Esophagus muscularis mucosa (tissue), 4 donors: ENCODE results near the gene MRLN. TPM values are rescaled to one million over a fixed set of nuclear protein-coding genes. Genes with fewer than 3 reads are reported as not detected.
A peak's percentile ranks its signal among the peaks of the same experiment; 100 is the strongest.

Source experiments
- DNase-seq: peaks from one replicate; pipeline ENCODE4 v3.0.0-alpha.2; 2017; ENCODE audit errors: extremely low spot score
- H3K27ac ChIP-seq, 4 donors: fragments of 200-600 bp; sonication (generic); replicated peaks in 1 of 4; 1 replicate in 3 of 4; 2 replicates in 1 of 4; pipeline ENCODE4 v1.5.1; 2016 to 2019; ENCODE audit warnings: mild to moderate bottlenecking in 1 of 4
- H3K27me3 ChIP-seq, 4 donors: fragments of 200-600 bp; sonication (generic); one replicate each; pipeline versions ENCODE4 v1.5.1 to v1.6.0; 2016 to 2019
- H3K36me3 ChIP-seq, 4 donors: fragments of 200-600 bp; sonication (generic); one replicate each; pipeline ENCODE4 v1.5.1; 2016 to 2019
- H3K4me1 ChIP-seq, 4 donors: fragments of 200-600 bp; sonication (generic); one replicate each; pipeline ENCODE4 v1.5.1; 2016 to 2019
- H3K4me3 ChIP-seq, 4 donors: fragments of 200-600 bp; sonication (generic); 1 replicate in 2 of 4; 2 replicates in 2 of 4; pipeline ENCODE4 v1.5.1; 2016 to 2019; ENCODE audit warnings: mild to moderate bottlenecking in 4 of 4, moderate library complexity in 1 of 4
- H3K9me3 ChIP-seq, 4 donors: fragments of 200-600 bp; sonication (generic); 1 replicate in 3 of 4; 2 replicates in 1 of 4; pipeline ENCODE4 v1.5.1; 2016 to 2019
- CTCF ChIP-seq, 3 experiments: fragments of 200-600 bp in 2 of 3; fragments of 450-650 bp in 1 of 3; sonication (generic) in 2 of 3; IDR thresholded peaks; one replicate each; pipeline ENCODE4 v1.5.1; 2017 to 2019; ENCODE audit warnings: antibody characterized with exemption in 3 of 3, mild to moderate bottlenecking in 2 of 3, moderate library complexity in 1 of 3
- EP300 ChIP-seq: sonication (generic); formaldehyde crosslinking; IDR thresholded peaks from one replicate; pipeline ENCODE4 v1.6.1; 2017; ENCODE audit warnings: antibody characterized with exemption
- POLR2A ChIP-seq: fragments of 450-650 bp; IDR thresholded peaks from one replicate; pipeline ENCODE4 v1.6.1; 2017; ENCODE audit warnings: antibody characterized with exemption, moderate library complexity, mild to moderate bottlenecking, low read depth
- POLR2AphosphoS5 ChIP-seq, 2 donors: sonication (generic); formaldehyde crosslinking; IDR thresholded peaks; one replicate each; pipeline ENCODE4 v1.6.1; 2017; ENCODE audit warnings: antibody characterized with exemption in 2 of 2
- WGBS: methylation state at CpG from one replicate; pipeline ENCODE4 v1.1.5; 2018; 5-methylcytosine and 5-hydroxymethylcytosine counted together
- intact Hi-C: fragments of 100-400 bp; cut with DNase I; formaldehyde crosslinking; loops from one replicate; pipeline ENCODE4 v1.15.1; 2023
- total RNA-seq, 4 donors: library from RNA; depleted of rRNA; stranded (reverse); fragments of >200 nt; gene quantifications; one replicate each; pipeline versions ENCODE4 v1.1.0 to v1.2.1, GENCODE V29; 2016

Gene MRLN
- total RNA-seq, 4 donors from 2014 or later, result not detected

- peak within 1 kb of the TSS in 3 of 4 donors; percentile 57 to 72 (median 59) for H3K27ac ChIP-seq
- H3K27me3 ChIP-seq, result peaks cover 0 to 9% (median 0%) of the 10 kb centered on the region in 4 donors
- H3K9me3 ChIP-seq, result no peaks in the 10 kb centered on the region
- under 1% methylated on average over 45 of the region's 68 CpGs for WGBS
- H3K36me3 ChIP-seq, result no peaks in the 10 kb centered on the region
- intact Hi-C loops, result no loop called here
- TF ChIP-seq POLR2AphosphoS5 (IDR thresholded peaks at IDR 0.05), result no peak
- TF ChIP-seq EP300, result no peak
- TF ChIP-seq POLR2A, result no peak
- peak in 2 of 3 experiments; percentile 22 to 37 for TF ChIP-seq CTCF (IDR thresholded peaks at IDR 0.05)
- DNase-seq, result no peak
- peak within 1 kb of the TSS; percentile 58 to 77 (median 71) for H3K4me3 ChIP-seq
- peaks cover 8 to 23% (median 17%) of the 10 kb centered on the region in 4 donors for H3K4me1 ChIP-seq
Measured at GRCh38 chr10:59709395-59710125, 43.7 kb downstream of the MRLN start, which contains the start of gene SLC16A9. SLC16A9 (minus strand) TSS chr10:59709850; CDS start chr10:59684291, 25,559 bp downstream.

GRCh38 chr10:59708816-59709394, 44.4 kb downstream of the MRLN start:
- no peak for DNase-seq

GRCh38 chr10:59706851-59707797, 46.1 kb downstream of the MRLN start:
- H3K4me3 ChIP-seq, result no peak overlapping the region
- H3K27me3 ChIP-seq, result peaks cover 0 to 9% (median 0%) of the 10 kb centered on the region in 4 donors
- TF ChIP-seq POLR2AphosphoS5 (IDR thresholded peaks at IDR 0.05), result no peak
- TF ChIP-seq CTCF (IDR thresholded peaks at IDR 0.05), result no peak
- H3K4me1 ChIP-seq, result peaks cover 8 to 23% (median 17%) of the 10 kb centered on the region in 4 donors
- intact Hi-C loops, result no loop called here
- H3K9me3 ChIP-seq, result no peaks in the 10 kb centered on the region
- no peak for DNase-seq
- no peaks in the 10 kb centered on the region for H3K36me3 ChIP-seq
- WGBS, result 93% methylated on average over 8 of the region's 8 CpGs
- H3K27ac ChIP-seq, result no peak overlapping the region

More at GRCh38 chr10:59708816-59709394, 44.4 kb downstream of the MRLN start:
- peaks cover 0 to 9% (median 0%) of the 10 kb centered on the region in 4 donors for H3K27me3 ChIP-seq
- peak overlapping the region in 1 of 4 donors; percentile 72 for H3K27ac ChIP-seq
- peak overlapping the region; percentile 58 to 77 (median 71) for H3K4me3 ChIP-seq
- TF ChIP-seq POLR2AphosphoS5 (IDR thresholded peaks at IDR 0.05), result no peak
- no peak for TF ChIP-seq CTCF (IDR thresholded peaks at IDR 0.05)
- no peak for TF ChIP-seq POLR2A
- no peak for TF ChIP-seq EP300
- 0% methylated on average over 15 of the region's 42 CpGs for WGBS
- peaks cover 8 to 23% (median 17%) of the 10 kb centered on the region in 4 donors for H3K4me1 ChIP-seq
- H3K36me3 ChIP-seq, result no peaks in the 10 kb centered on the region
- intact Hi-C loops, result no loop called here
- no peaks in the 10 kb centered on the region for H3K9me3 ChIP-seq

- no peak overlapping the region for H3K27ac ChIP-seq
- H3K27me3 ChIP-seq, result peaks cover 0 to 9% (median 0%) of the 10 kb centered on the region in 4 donors
- H3K36me3 ChIP-seq, result no peaks in the 10 kb centered on the region
- no peak for DNase-seq
- intact Hi-C loops, result no loop called here
- no peak overlapping the region for H3K4me3 ChIP-seq
- no peaks in the 10 kb centered on the region for H3K9me3 ChIP-seq
- TF ChIP-seq CTCF (IDR thresholded peaks at IDR 0.05) (no peak), EP300 (no peak), POLR2A (no peak), POLR2AphosphoS5 (IDR thresholded peaks at IDR 0.05) (no peak)
- H3K4me1 ChIP-seq, result peaks cover 8 to 23% (median 17%) of the 10 kb centered on the region in 4 donors
Measured at GRCh38 chr10:59705931-59706330, 47.3 kb downstream of the MRLN start.
